HL-60 (cell line): ENCODE data around the gene HHAT.

Source experiments
- DNase-seq, 2 experiments: peaks; one replicate each; pipeline ENCODE4 v3.0.0-alpha.2; 2010 to 2020; ENCODE audit warnings: low read depth in 1 of 2, low spot score in 1 of 2
- H3K27ac ChIP-seq: fragments of 250-450 bp; sonication (Bioruptor Pico); replicated peaks from 2 replicates; pipeline ENCODE4 v1.5.1; 2020; ENCODE audit warnings: mild to moderate bottlenecking, moderate library complexity
- H3K27me3 ChIP-seq: fragments of 250-450 bp; sonication (Bioruptor Pico); 2 replicates; pipeline ENCODE4 v1.5.1; 2021; ENCODE audit warnings: mild to moderate bottlenecking, moderate library complexity; ENCODE audit not compliant: insufficient read depth, poor library complexity, severe bottlenecking
- H3K4me3 ChIP-seq: replicated peaks from 2 replicates; pipeline ENCODE4 v1.5.1; 2011; ENCODE audit warnings: mild to moderate bottlenecking, control low read depth, low read length; ENCODE audit not compliant: insufficient read depth
- CTCF ChIP-seq: IDR thresholded peaks from one replicate; pipeline ENCODE4 v1.5.1; 2011; ENCODE audit warnings: low read length, control low read depth, inconsistent platforms; ENCODE audit not compliant: insufficient read depth
- GABPA ChIP-seq: IDR thresholded peaks from 2 replicates; pipeline ENCODE4 v1.6.1; 2012; ENCODE audit warnings: low read depth
- POLR2AphosphoS5 ChIP-seq: IDR thresholded peaks from 2 replicates; pipeline ENCODE4 v1.6.1; 2012; ENCODE audit warnings: low read depth
- REST ChIP-seq: IDR thresholded peaks from 2 replicates; pipeline ENCODE4 v1.6.1; 2012; ENCODE audit warnings: low read depth; ENCODE audit not compliant: insufficient replicate concordance
- SPI1 ChIP-seq: IDR thresholded peaks from 2 replicates; pipeline ENCODE4 v1.6.1; 2012; ENCODE audit warnings: low read depth, mild to moderate bottlenecking, borderline replicate concordance

The HHAT gene

DNA sequence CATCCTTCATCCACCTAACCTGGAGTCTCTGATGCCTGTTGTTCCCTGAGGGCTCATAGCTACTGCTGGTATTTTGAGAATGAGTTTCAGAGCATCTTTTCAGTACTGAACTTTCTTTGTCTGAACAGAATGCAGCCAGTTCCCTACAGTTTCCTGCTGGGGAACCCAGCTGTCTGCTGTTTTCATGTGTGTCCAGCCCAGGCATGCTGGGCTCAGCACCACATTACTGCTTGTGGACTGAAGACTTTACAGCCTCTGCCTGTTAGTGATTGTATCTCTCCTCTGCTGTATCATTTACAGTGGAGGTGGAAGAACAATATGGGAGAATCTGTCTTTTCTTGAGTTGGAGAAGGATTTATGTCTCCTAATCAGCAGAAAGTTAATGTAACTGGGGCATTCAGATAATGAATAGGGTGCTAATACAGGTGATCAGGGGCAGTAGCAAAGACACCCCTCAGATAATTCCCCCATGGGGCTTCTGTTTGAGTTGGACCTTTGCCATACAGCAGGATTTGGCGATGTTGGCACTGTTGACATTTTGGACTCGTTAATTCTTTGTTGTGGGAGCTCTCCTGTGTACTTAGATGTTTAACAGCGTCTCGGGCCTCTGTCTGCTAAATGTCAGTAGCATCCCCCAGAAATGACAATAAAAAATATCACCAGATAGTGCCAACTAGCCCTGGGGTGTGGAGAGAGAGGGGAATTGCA lies 207.7 kb downstream of the HHAT start:
- no peak for DNase-seq
- H3K27me3 ChIP-seq, result no peaks in the 10 kb centered on the region
- no peak overlapping the region for H3K27ac ChIP-seq
- no peak for TF ChIP-seq REST
- TF ChIP-seq CTCF, result no peak
- no peak for TF ChIP-seq POLR2AphosphoS5
- TF ChIP-seq SPI1, result no peak
- no peak for TF ChIP-seq GABPA
- no peak overlapping the region for H3K4me3 ChIP-seq

DNA sequence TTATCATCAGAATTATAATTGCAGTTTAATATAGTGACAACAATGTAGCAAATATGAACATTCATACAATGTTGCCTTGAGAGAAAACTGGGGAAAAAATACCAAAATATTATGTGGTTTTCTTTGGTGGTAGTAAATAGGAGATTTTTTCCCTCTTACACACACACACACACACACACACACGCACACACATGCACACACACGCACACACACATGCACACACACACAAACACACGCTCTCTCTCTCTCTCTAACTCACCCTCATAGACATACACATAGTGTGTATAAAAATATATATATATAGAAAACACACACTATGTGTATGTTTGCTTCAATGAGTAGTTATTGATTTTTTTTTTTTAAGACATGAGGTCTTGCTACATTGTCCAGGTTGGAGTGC lies 211.6 kb downstream of the HHAT start:
- no peak for TF ChIP-seq GABPA
- no peak for TF ChIP-seq CTCF
- TF ChIP-seq REST, result no peak
- TF ChIP-seq POLR2AphosphoS5, result no peak
- no peak for TF ChIP-seq SPI1
- peaks cover 2% of the 10 kb centered on the region for H3K27me3 ChIP-seq
- no peak overlapping the region for H3K27ac ChIP-seq
- no peak for DNase-seq
- H3K4me3 ChIP-seq, result no peak overlapping the region

GRCh38 chr1:210541680-210542358 lies 213.1 kb downstream of the HHAT start:
- TF ChIP-seq REST (no peak), SPI1 (no peak), CTCF (no peak), POLR2AphosphoS5 (no peak), GABPA (no peak)
- no peak overlapping the region for H3K27ac ChIP-seq
- DNase-seq, result no peak
- H3K4me3 ChIP-seq, result no peak overlapping the region
- peaks cover 2% of the 10 kb centered on the region for H3K27me3 ChIP-seq
